Mucosa of descending colon (tissue), 3 donors: Measurements from ENCODE around the gene TLX2. TPM values are rescaled to one million over a fixed set of nuclear protein-coding genes. Genes with fewer than 3 reads are reported as not detected.

Experiments
- ATAC-seq: fragments of 200-7000 bp; cut with Tn5 transposase; one replicate; pipeline ENCODE4 v1.9.1; 2020; ENCODE audit warnings: mild to moderate bottlenecking, moderate library complexity
- DNase-seq, 3 donors: peaks; one replicate each; pipeline ENCODE4 v3.0.0-alpha.2; 2020
- H3K36me3 ChIP-seq: fragments of 200-600 bp; one replicate; pipeline ENCODE4 v1.8.0; 2021; ENCODE audit warnings: low read depth, mild to moderate bottlenecking
- H3K4me1 ChIP-seq: fragments of 200-600 bp; one replicate; pipeline ENCODE4 v1.8.0; 2021; ENCODE audit warnings: low read depth, mild to moderate bottlenecking
- H3K4me3 ChIP-seq: fragments of 200-600 bp; one replicate; pipeline ENCODE4 v1.8.0; 2021; ENCODE audit warnings: mild to moderate bottlenecking
- H3K9me3 ChIP-seq: fragments of 200-600 bp; one replicate; pipeline ENCODE4 v1.8.0; 2021; ENCODE audit warnings: mild to moderate bottlenecking
- intact Hi-C, 2 donors: fragments of 100-400 bp; cut with DNase I in 1 of 2; cut with micrococcal nuclease in 1 of 2; formaldehyde crosslinking; loops; one replicate each; pipeline versions ENCODE4 v1.11.0 to v1.11.1; 2022; cut with DNase I, micrococcal nuclease
- total RNA-seq, 3 donors: library from RNA; stranded (reverse); fragmentation: NEBNext Ultra II Directional in 2 of 3; extraction: Animal tissue kit (Norgen Biotek cat#: 25700) in 2 of 3; gene quantifications; one replicate each; pipeline versions ENCODE4 v1.2.1 to v1.2.4, GENCODE V29; 2021 to 2023
- TF ChIP-seq, protein P1 (sequence below): fragments of 200-600 bp; IDR thresholded peaks from one replicate; pipeline ENCODE4 v1.8.0; 2022; ENCODE audit warnings: antibody characterized with exemption, mild to moderate bottlenecking
- donor health status: DM: no; HTN: no; CAD: no; lungs with moderate emphysema.
- donor health status: DM: no; HTN: no; CAD: no.
- donor health status: DM: no; HTN: yes; CAD: no.

The TLX2 gene
- total RNA-seq, 3 donors from 2014 or later = 0.17 to 1.6 (median 0.51) TPM

- DNase-seq = peak in 1 of 3 donors; percentile 60
- Histone ChIP-seq H3K4me3 (peak overlapping the region; percentile 65), H3K36me3 (no peaks in the 10 kb centered on the region)
Measured at GRCh38 chr2:74503506-74504475, 10.5 kb upstream of the TLX2 start.

DNA sequence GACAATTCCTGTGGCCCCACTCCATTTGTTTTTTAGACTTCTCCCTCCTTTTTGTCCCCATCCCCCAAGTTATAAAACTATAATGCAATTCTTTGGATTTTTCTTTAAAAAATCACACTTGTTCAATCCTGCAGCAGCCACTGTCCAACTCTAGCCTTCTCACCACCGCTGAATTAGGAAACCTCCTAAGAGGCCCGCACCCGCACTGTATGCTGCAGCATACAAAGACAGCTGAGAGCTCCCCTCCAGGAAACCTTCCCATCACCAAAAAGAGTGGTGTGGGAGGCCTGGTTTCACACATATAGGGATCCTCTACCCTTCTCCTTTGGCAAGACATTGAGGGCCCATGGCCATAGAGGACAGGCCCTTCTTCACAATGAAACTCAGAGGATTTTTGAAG lies 9.7 kb upstream of the TLX2 start:
- DNase-seq (no peak), ATAC-seq (no peak)
- TF ChIP-seq, protein P1, sequence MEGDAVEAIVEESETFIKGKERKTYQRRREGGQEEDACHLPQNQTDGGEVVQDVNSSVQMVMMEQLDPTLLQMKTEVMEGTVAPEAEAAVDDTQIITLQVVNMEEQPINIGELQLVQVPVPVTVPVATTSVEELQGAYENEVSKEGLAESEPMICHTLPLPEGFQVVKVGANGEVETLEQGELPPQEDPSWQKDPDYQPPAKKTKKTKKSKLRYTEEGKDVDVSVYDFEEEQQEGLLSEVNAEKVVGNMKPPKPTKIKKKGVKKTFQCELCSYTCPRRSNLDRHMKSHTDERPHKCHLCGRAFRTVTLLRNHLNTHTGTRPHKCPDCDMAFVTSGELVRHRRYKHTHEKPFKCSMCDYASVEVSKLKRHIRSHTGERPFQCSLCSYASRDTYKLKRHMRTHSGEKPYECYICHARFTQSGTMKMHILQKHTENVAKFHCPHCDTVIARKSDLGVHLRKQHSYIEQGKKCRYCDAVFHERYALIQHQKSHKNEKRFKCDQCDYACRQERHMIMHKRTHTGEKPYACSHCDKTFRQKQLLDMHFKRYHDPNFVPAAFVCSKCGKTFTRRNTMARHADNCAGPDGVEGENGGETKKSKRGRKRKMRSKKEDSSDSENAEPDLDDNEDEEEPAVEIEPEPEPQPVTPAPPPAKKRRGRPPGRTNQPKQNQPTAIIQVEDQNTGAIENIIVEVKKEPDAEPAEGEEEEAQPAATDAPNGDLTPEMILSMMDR = no peak
- H3K36me3 ChIP-seq = no peaks in the 10 kb centered on the region
- intact Hi-C loops = no loop called here
- H3K4me1 ChIP-seq = peaks cover 42% of the 10 kb centered on the region
- H3K4me3 ChIP-seq = no peak overlapping the region
- no peaks in the 10 kb centered on the region for H3K9me3 ChIP-seq

More at GRCh38 chr2:74503506-74504475, 10.5 kb upstream of the TLX2 start:
- intact Hi-C loops = no loop called here
- no peaks in the 10 kb centered on the region for H3K9me3 ChIP-seq
- peaks cover 50% of the 10 kb centered on the region for H3K4me1 ChIP-seq
- TF ChIP-seq, protein P1 = no peak
- no peak for ATAC-seq

DNA sequence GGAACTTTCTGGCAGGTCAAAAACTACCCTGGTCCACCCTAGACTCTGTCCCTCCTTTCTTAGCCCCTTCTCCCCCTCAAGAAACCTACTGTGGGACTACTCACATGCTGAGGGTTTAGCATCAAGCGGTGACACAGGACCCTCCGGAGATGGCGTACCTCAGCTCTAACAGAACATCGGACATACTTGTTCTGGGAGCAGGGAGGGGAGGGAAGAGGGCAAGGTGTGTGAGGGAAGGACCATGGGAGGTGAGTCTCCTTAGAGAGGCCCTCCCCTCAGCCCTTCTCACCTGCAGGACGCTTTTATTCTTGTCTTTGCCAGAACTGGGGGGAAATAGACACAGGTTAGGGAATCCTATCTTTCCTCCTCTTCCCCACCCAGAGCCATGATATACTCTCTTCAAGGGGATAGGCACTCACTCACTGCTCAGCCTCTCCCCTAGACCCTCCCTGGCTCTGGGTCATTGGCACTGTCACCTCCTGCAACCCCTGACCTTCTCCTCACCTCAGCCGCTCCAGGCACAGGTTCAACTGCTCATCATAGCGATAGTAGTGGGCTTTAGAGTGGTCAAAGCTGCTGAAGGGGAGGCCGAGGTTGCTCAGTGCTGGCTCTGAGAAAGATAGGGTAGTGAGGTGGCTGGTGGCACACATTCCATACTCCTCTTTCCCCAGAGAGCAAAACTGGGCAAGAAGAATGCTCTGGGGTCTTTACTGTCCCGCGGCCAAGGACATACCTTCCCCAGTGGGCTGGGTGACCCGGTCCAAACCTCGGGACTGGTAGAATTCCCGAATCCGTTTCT lies 8.6 kb upstream of the TLX2 start:
- intact Hi-C loops = no loop called here
- TF ChIP-seq, protein P1 = no peak
- no peak for DNase-seq
- H3K4me1 ChIP-seq = peaks cover 40% of the 10 kb centered on the region
- H3K36me3 ChIP-seq = no peaks in the 10 kb centered on the region
- no peak for ATAC-seq
- no peaks in the 10 kb centered on the region for H3K9me3 ChIP-seq
- H3K4me3 ChIP-seq = no peak overlapping the region

- Histone ChIP-seq H3K9me3 (no peaks in the 10 kb centered on the region), H3K4me1 (peaks cover 34% of the 10 kb centered on the region), H3K4me3 (peak within 1 kb of the TSS; percentile 46), H3K36me3 (no peaks in the 10 kb centered on the region)
- DNase-seq = peak; percentile 100
- intact Hi-C loops = no loop called here
- ATAC-seq = peak; percentile 93
- TF ChIP-seq, protein P1 = no peak
Measured at GRCh38 chr2:74507145-74507925, 6.9 kb upstream of the TLX2 start, which contains the start of gene PCGF1. Gene PCGF1, minus strand, starts transcription at chr2:74507695. Its CDS starts 27 bp downstream, at chr2:74507668.

- Histone ChIP-seq H3K36me3 (no peaks in the 10 kb centered on the region), H3K9me3 (no peaks in the 10 kb centered on the region), H3K4me3 (peak overlapping the region; percentile 46), H3K4me1 (peaks cover 34% of the 10 kb centered on the region)
- DNase-seq (peak; percentile 61 to 72 (median 70)), ATAC-seq (peak; percentile 53)
- intact Hi-C loops = no loop called here
- TF ChIP-seq, protein P1 = no peak
Measured at GRCh38 chr2:74507926-74508520, 6.2 kb upstream of the TLX2 start.
